Parathyroid adenoma (tissue), 2 donors: ENCODE measurements around the gene HDHD2.

ENCODE experiments used
- H2AFZ ChIP-seq: fragments of 300-600 bp; sonication (generic); one replicate; pipeline ENCODE4 v1.7.0; 2017; ENCODE audit warnings: antibody characterized with exemption, mild to moderate bottlenecking
- H3K27ac ChIP-seq: fragments of 300-600 bp; sonication (generic); one replicate; pipeline ENCODE4 v1.7.0; 2017
- H3K27me3 ChIP-seq: fragments of 300-600 bp; sonication (generic); one replicate; pipeline ENCODE4 v1.7.0; 2017; ENCODE audit warnings: low read length; ENCODE audit not compliant: control insufficient read depth, insufficient read depth
- H3K36me3 ChIP-seq: fragments of 300-600 bp; sonication (generic); one replicate; pipeline ENCODE4 v1.7.0; 2017; ENCODE audit warnings: low read length; ENCODE audit not compliant: control insufficient read depth, insufficient read depth
- H3K4me1 ChIP-seq: fragments of 300-600 bp; sonication (generic); one replicate; pipeline ENCODE4 v1.7.0; 2017; ENCODE audit warnings: control low read depth
- H3K4me2 ChIP-seq: fragments of 300-600 bp; sonication (generic); one replicate; pipeline ENCODE4 v1.7.0; 2017; ENCODE audit warnings: low read length
- H3K4me3 ChIP-seq: fragments of 300-600 bp; sonication (generic); one replicate; pipeline ENCODE4 v1.7.0; 2017; ENCODE audit warnings: low read depth, low read length
- H3K79me2 ChIP-seq: fragments of 300-600 bp; sonication (generic); one replicate; pipeline ENCODE4 v1.7.0; 2017; ENCODE audit warnings: control low read depth
- H3K9ac ChIP-seq: fragments of 300-600 bp; sonication (generic); one replicate; pipeline ENCODE4 v1.7.0; 2017; ENCODE audit warnings: mild to moderate bottlenecking
- H3K9me3 ChIP-seq: fragments of 300-600 bp; sonication (generic); one replicate; pipeline ENCODE4 v1.7.0; 2017; ENCODE audit warnings: low read length; ENCODE audit not compliant: control insufficient read depth
- CTCF ChIP-seq: fragments of 300-600 bp; sonication (generic); IDR thresholded peaks from one replicate; pipeline ENCODE4 v1.7.0; 2017; ENCODE audit warnings: antibody characterized with exemption, mild to moderate bottlenecking
- donor health status: primary hyperparathyroidism.

The HDHD2 gene

GRCh38 chr18:47149457-47150028, 757 bp downstream of the HDHD2 start:
- peak overlapping the region; percentile 89 for H3K4me3 ChIP-seq

GRCh38 chr18:47146206-47146605, 4.1 kb downstream of the HDHD2 start:
- H3K9ac ChIP-seq, result no peak overlapping the region
- peaks cover 9% of the 10 kb centered on the region for H3K79me2 ChIP-seq
- H3K4me2 ChIP-seq, result no peak overlapping the region
- peaks cover 2% of the 10 kb centered on the region for H3K4me1 ChIP-seq
- no peak overlapping the region for H3K4me3 ChIP-seq
- no peak overlapping the region for H2AFZ ChIP-seq
- H3K9me3 ChIP-seq, result no peaks in the 10 kb centered on the region
- no peak overlapping the region for H3K27ac ChIP-seq
- TF ChIP-seq CTCF, result no peak
- H3K36me3 ChIP-seq, result no peaks in the 10 kb centered on the region
- H3K27me3 ChIP-seq, result no peaks in the 10 kb centered on the region

More at GRCh38 chr18:47149457-47150028, 757 bp downstream of the HDHD2 start:
- no peaks in the 10 kb centered on the region for H3K27me3 ChIP-seq
- H3K4me1 ChIP-seq, result peaks cover 6% of the 10 kb centered on the region
- peak overlapping the region; percentile 93 for H2AFZ ChIP-seq
- H3K79me2 ChIP-seq, result peaks cover 9% of the 10 kb centered on the region
- peak overlapping the region; percentile 70 for H3K9ac ChIP-seq
- no peak for TF ChIP-seq CTCF
- no peaks in the 10 kb centered on the region for H3K9me3 ChIP-seq
- H3K27ac ChIP-seq, result peak overlapping the region; percentile 81
- no peaks in the 10 kb centered on the region for H3K36me3 ChIP-seq
- H3K4me2 ChIP-seq, result peak overlapping the region; percentile 98

- Histone ChIP-seq H3K36me3 (no peaks in the 10 kb centered on the region), H3K4me1 (no peaks in the 10 kb centered on the region), H3K9ac (no peak overlapping the region), H3K27me3 (no peaks in the 10 kb centered on the region), H3K4me2 (no peak overlapping the region), H3K79me2 (no peaks in the 10 kb centered on the region), H3K9me3 (no peaks in the 10 kb centered on the region), H3K27ac (no peak overlapping the region), H3K4me3 (no peak overlapping the region), H2AFZ (no peak overlapping the region)
- TF ChIP-seq CTCF, result no peak
These were observed 6.3 kb downstream of the HDHD2 start for GRCh38 chr18:47143899-47144485.

- no peak for TF ChIP-seq CTCF
- H3K27me3 ChIP-seq, result no peaks in the 10 kb centered on the region
- H3K4me1 ChIP-seq, result no peaks in the 10 kb centered on the region
These were observed 7.1 kb downstream of the HDHD2 start for GRCh38 chr18:47143153-47143552.

DNA sequence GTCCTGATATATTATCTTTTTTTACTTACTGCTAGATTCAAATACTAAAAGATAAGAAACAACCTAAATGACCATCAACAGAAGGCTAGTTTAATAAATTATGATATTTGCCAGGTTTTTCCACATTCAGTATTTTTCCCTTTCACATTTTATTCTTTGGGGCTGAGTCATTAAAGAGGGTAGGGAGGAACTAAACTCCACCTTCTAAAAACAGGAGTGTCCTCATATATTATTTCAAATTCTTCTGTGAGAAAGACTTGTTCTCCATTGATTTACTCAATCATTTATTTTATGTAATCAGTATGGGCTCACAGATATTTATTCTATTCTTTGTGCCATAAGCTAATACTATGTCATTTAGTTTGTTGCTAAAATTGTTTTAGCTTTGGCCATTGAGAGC, 9.0 kb downstream of the HDHD2 start:
- Histone ChIP-seq H3K36me3 (no peaks in the 10 kb centered on the region), H2AFZ (no peak overlapping the region), H3K4me1 (no peaks in the 10 kb centered on the region), H3K4me2 (no peak overlapping the region), H3K4me3 (no peak overlapping the region), H3K79me2 (no peaks in the 10 kb centered on the region), H3K27ac (no peak overlapping the region), H3K9me3 (no peaks in the 10 kb centered on the region), H3K27me3 (no peaks in the 10 kb centered on the region), H3K9ac (no peak overlapping the region)
- no peak for TF ChIP-seq CTCF

More at GRCh38 chr18:47143153-47143552, 7.1 kb downstream of the HDHD2 start:
- H3K4me2 ChIP-seq, result no peak overlapping the region
- H2AFZ ChIP-seq, result no peak overlapping the region
- H3K9ac ChIP-seq, result no peak overlapping the region
- no peak overlapping the region for H3K27ac ChIP-seq
- H3K9me3 ChIP-seq, result no peaks in the 10 kb centered on the region
- H3K36me3 ChIP-seq, result no peaks in the 10 kb centered on the region
- H3K79me2 ChIP-seq, result no peaks in the 10 kb centered on the region
- no peak overlapping the region for H3K4me3 ChIP-seq
